ENCODE results near the gene APBA2.

Gene APBA2

GRCh38 chr15:28897861-28898585, 12.2 kb downstream of the APBA2 start:
- DNase-seq, result no peak

- DNase-seq, result no peak
Observed at GRCh38 chr15:28899061-28899738, 13.4 kb downstream of the APBA2 start.

GRCh38 chr15:28900041-28900891, 14.5 kb downstream of the APBA2 start:
- no peak for DNase-seq

- DNase-seq, result no peak
Observed at GRCh38 chr15:28900892-28901586, 15.3 kb downstream of the APBA2 start.

- no peak for DNase-seq
Observed at GRCh38 chr15:28901587-28901980, 15.8 kb downstream of the APBA2 start.

- DNase-seq, result no peak
Observed at GRCh38 chr15:28901987-28902745, 16.4 kb downstream of the APBA2 start.

GRCh38 chr15:28902856-28903255, 17.1 kb downstream of the APBA2 start:
- no peak for DNase-seq

GRCh38 chr15:28903555-28903954, 17.8 kb downstream of the APBA2 start:
- DNase-seq, result no peak

- DNase-seq, result no peak
Observed at GRCh38 chr15:28904003-28904402, 18.2 kb downstream of the APBA2 start.

- DNase-seq, result no peak
Observed at GRCh38 chr15:28904541-28905315, 19.0 kb downstream of the APBA2 start.

GRCh38 chr15:28907338-28907960, 21.7 kb downstream of the APBA2 start:
- DNase-seq, result no peak

GRCh38 chr15:28909958-28910500, 24.3 kb downstream of the APBA2 start:
- DNase-seq, result no peak

- DNase-seq, result no peak
Observed at GRCh38 chr15:28911310-28911931, 25.6 kb downstream of the APBA2 start.

- DNase-seq, result no peak
Observed at GRCh38 chr15:28912422-28912821, 26.6 kb downstream of the APBA2 start.

- no peak for DNase-seq
Observed at GRCh38 chr15:28913171-28913765, 27.5 kb downstream of the APBA2 start.

GRCh38 chr15:28914046-28914445, 28.3 kb downstream of the APBA2 start:
- DNase-seq, result no peak

GRCh38 chr15:28914483-28915023, 28.8 kb downstream of the APBA2 start:
- DNase-seq, result no peak

- DNase-seq, result no peak
Observed at GRCh38 chr15:28915041-28915810, 29.5 kb downstream of the APBA2 start.

- DNase-seq, result no peak
Observed at GRCh38 chr15:28915935-28916334, 30.2 kb downstream of the APBA2 start.

Measured in stimulated activated CD4-positive, alpha-beta T cell treated with anti-CD3 and anti-CD28 coated beads, Interleukin-15, amount 100 ng/mL, for 24 hours (primary cell).